Measurements from ENCODE around the gene OFD1.

OFD1 gene

DNA sequence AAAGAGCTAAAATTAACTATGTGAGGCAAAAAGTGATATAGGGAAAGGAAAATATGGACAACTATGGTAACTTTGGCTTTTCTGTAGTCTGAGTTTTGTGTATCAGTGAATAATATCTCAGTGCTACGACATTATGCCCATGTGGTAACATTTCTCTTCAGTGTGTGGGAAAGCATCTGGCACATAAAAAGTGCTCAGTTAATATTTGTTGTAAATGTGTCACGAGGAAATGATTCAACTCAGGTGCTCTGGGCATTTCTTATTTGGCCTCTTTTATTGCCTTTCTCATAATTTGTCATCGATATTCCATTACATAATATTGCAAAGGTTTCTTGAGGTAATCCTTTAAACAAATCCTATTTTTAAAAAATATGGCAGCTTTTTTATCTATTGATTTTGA, 17.6 kb downstream of the OFD1 start:
- H3K4me3 ChIP-seq (ENCODE audit: low read depth, low read length) = no peak overlapping the region
- DNase-seq (ENCODE audit: low read depth) = no peak
- TF ChIP-seq, protein P1, sequence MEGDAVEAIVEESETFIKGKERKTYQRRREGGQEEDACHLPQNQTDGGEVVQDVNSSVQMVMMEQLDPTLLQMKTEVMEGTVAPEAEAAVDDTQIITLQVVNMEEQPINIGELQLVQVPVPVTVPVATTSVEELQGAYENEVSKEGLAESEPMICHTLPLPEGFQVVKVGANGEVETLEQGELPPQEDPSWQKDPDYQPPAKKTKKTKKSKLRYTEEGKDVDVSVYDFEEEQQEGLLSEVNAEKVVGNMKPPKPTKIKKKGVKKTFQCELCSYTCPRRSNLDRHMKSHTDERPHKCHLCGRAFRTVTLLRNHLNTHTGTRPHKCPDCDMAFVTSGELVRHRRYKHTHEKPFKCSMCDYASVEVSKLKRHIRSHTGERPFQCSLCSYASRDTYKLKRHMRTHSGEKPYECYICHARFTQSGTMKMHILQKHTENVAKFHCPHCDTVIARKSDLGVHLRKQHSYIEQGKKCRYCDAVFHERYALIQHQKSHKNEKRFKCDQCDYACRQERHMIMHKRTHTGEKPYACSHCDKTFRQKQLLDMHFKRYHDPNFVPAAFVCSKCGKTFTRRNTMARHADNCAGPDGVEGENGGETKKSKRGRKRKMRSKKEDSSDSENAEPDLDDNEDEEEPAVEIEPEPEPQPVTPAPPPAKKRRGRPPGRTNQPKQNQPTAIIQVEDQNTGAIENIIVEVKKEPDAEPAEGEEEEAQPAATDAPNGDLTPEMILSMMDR (IDR thresholded peaks at IDR 0.05; ENCODE audit: control insufficient read depth, extremely low read depth, insufficient read depth) = no peak

DNA sequence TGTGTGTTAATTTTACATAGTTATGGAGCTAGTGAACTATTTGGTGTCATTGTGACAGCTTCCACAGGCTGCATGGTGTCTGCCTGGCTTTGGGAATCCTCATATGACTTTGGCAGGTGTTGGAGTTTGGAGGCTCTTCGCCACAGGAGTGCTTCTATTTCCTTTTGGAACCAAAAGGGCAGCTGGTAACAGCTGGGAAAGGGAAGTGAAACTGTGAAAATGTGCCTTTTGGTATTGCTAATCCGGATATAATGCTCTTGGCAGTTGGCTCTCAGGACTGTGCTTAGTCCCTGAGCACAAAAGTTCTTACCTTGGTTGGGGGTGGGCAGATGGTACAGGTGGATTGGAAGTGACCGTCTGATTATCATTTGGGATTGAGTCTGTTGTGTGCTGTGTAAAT, 18.1 kb downstream of the OFD1 start:
- H3K4me3 ChIP-seq (ENCODE audit: low read depth, low read length) = no peak overlapping the region
- DNase-seq (ENCODE audit: low read depth) = no peak
- TF ChIP-seq, protein P1 (IDR thresholded peaks at IDR 0.05; ENCODE audit: control insufficient read depth, extremely low read depth, insufficient read depth) = no peak

DNA sequence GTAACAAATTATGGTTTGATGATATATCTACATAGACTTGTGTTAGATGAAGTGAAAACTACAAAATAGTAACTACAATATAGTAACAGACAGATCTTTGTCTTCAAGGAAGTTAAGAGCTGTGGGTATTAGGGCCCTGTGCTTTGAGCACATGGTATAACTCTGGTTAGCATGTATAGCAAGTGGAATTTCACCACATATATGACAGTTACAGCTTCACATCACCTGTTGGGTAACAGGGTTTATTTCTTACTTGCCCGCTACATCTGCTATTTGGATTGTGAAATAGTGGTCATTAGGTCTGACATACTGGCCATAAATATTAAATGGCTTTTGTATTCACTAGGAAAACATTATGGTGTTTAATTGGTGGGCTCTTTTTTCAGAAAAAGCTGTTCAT, 20.2 kb downstream of the OFD1 start:
- TF ChIP-seq, protein P1 (IDR thresholded peaks at IDR 0.05; ENCODE audit: control insufficient read depth, extremely low read depth, insufficient read depth) = no peak
- no peak for DNase-seq (ENCODE audit: low read depth)
- H3K4me3 ChIP-seq (ENCODE audit: low read depth, low read length) = no peak overlapping the region

DNA sequence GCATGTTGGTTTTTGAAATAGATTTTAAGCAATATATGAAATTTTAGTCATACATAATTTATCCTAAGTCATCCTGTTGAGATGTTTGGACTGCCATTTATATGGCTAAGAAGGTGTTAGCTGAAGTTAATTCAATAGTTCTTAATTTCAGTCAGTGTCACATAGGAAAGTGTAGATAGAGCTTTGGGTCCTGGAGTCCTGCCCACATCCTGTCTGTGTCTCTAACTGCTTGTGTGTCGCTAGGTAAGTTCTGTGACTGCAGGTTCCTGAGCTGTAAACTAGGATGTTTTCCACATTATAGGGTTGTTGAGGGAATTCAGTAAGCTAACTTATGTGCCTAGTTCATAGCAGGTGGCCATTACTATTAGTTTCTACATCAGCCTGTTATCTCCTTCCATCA, 20.7 kb downstream of the OFD1 start:
- no peak overlapping the region for H3K4me3 ChIP-seq (ENCODE audit: low read depth, low read length)
- TF ChIP-seq, protein P1 (IDR thresholded peaks at IDR 0.05; ENCODE audit: control insufficient read depth, extremely low read depth, insufficient read depth) = no peak

DNA sequence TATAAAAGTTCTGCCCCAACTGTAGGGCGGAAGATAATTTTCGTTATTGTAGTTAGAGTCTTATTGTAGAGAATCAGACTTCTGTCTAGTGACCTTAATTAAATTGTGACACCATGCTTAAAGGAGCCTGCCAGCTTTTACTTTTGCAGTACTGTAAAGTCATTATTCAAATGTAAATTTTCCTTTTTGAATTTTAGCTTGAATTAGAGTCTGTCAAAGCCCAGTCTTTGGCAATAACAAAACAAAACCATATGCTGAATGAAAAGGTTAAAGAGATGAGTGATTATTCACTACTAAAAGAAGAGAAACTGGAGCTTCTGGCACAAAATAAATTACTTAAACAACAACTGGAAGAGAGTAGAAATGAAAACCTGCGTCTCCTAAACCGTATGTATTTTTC, 21.8 kb downstream of the OFD1 start:
- no peak for DNase-seq (ENCODE audit: low read depth)
- no peak overlapping the region for H3K4me3 ChIP-seq (ENCODE audit: low read depth, low read length)
- TF ChIP-seq, protein P1 (IDR thresholded peaks at IDR 0.05; ENCODE audit: control insufficient read depth, extremely low read depth, insufficient read depth) = no peak

More for the DNA sequence above, 20.7 kb downstream of the OFD1 start:
- no peak for DNase-seq (ENCODE audit: low read depth)

DNA sequence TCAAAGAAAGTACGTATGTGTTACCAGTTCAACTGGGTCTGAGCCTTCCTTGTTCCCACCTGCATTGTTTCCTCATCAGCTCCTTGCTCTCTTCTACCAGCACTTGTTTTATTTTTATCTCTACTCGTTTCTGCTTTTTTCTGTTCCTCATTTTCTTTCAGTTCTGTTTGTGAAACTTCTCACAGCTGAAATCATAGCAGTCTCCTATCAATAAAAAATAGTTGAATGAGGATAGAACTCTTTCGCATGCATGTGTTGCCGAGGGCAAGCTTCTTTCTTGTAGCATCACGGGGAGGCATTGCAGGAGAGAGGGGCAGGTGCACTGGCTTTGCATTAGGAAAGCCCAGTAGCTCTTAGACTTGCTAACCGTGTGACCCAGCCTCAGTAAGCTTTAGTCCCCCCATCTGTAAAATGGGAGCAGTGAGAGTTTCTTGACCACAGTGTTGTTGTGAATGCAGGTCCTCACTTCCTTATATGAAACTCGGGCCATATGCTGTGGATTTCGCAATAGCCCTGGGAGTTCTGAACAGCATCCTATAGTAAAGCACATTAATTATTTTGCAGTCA, 24.7 kb downstream of the OFD1 start:
- H3K4me3 ChIP-seq (ENCODE audit: low read depth, low read length) = no peak overlapping the region
- TF ChIP-seq, protein P1 (IDR thresholded peaks at IDR 0.05; ENCODE audit: control insufficient read depth, extremely low read depth, insufficient read depth) = no peak
- DNase-seq (ENCODE audit: low read depth) = no peak

DNA sequence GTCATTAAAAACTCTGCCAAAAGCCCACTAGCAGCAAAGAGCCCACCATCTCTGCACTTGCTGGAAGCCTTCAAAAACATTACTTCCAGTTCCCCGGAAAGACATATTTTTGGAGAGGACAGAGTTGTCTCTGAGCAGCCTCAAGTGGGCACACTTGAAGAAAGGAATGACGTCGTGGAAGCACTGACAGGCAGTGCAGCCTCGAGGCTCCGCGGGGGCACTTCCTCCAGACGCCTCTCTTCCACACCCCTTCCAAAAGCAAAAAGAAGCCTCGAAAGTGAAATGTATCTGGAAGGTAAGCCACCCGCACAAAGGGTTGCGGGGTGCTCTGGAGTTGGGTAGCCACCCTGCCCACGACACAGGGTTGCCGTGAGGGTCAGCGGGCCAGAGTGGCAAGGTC, 25.9 kb downstream of the OFD1 start:
- DNase-seq (ENCODE audit: low read depth) = no peak
- TF ChIP-seq, protein P1 (IDR thresholded peaks at IDR 0.05; ENCODE audit: control insufficient read depth, extremely low read depth, insufficient read depth) = no peak

More for the DNA sequence above, 25.9 kb downstream of the OFD1 start:
- no peak overlapping the region for H3K4me3 ChIP-seq (ENCODE audit: low read depth, low read length)

Measured in LNCaP clone FGC (cell line).